ENCODE results near the gene BBLN. TPM values are rescaled to one million over a fixed set of nuclear protein-coding genes. Genes with fewer than 3 reads are reported as not detected.
"Not testable (repeated sequence)": the region's sequence is repeated elsewhere in the genome, so short reads cannot be mapped to it uniquely, and the experiment has no call there.

BBLN gene
- polyA plus RNA-seq, 4 donors: 33.1 to 65.4 (median 38.4) TPM

DNA sequence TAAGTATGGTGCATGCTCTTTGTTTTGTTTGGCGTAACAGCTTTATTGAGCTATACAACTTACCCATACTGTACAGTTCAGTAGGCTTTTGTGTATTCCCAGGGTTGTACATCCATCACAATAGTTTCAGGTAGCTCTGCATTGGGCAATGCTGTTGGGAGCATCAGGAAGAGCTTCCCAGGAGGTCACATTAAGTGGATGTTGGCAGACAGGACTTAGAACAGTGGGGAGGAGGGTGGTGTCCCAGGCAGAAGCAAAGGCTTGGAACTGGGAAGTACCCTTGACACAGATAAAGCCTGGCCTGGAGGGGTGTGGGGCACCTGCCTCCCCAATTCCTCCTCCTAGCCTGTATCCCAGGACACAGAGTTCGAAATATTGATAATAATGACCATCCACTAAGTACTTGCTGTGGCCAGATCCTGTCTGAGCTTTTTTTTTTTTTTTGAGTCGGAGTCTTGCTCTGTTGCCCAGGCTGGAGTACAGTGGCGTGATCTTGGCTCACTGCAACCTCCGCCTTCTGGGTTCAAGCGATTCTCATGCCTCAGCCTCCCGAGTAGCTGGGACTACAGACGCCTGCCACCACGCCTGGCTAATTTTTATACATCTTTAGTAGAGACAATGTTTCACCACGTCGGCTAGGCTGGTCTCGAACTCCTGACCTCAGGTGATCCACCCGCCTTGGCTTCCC lies 1.3 kb downstream of the BBLN start:
- DNase-seq (ENCODE audit: low read depth in 4 of 4, low spot score in 3 of 4): no peak

DNA sequence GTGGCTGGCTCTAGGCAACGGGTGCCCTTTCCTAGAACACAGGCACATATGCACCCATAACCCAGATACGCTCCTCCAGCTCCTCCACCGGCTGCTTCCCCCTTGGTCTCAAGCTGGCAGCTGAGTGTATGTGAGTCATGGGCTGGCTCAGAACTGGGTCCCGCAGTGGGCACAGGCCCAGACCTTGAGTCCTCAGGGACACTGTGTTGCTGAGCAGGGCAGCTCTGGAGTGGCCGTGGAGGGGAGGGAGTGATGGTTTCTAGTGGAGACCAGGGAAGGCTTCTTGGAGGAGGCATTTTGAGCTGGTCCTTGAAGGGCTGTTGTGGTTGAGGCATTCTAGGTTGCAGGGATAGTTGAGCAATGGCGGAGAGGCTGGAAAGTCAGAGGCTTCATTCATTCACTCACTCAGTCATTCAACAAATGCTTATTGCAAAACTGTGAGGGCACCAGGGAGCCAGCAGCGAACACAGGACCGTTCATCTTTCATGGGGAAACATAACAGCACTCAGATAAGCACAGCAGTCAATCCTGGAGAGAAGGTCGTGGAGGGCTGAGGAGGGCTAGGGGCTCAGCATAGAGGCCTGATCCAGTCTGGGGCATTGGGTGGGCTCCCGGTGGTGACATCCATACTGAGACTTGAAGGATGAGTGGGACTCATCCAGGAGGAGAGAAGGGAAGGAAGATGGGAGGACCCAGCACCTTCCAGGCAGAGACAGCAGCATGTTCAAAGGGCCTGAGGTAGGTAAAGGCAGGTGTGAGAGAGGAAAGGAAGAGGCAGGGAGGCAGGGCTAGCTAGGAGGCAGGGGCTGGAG lies 2.4 kb downstream of the BBLN start:
- no peak for DNase-seq (ENCODE audit: low read depth in 4 of 4, low spot score in 3 of 4)

DNA sequence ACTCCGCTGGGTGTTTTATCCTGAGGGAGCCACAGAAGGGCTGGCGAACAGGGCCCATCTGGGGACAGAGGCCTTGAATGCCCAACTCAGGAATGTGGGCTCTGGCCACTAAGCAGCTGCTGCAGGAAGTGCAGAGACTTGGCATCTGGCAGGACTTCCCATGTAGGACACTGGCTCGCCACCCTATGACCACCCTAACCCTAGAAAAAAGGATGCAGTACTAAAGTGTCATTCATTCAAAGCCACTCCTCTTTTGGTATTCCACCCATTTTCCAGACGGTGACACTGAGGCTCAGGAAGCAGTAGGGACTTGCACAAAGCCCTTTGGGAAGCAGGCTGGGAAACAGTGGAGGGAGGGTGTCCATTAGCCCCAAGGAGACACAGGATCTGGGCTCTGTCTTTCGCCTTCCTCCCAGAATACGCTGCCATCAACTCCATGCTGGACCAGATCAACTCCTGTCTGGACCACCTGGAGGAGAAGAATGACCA lies 3.0 kb downstream of the BBLN start:
- no peak for DNase-seq (ENCODE audit: low read depth in 4 of 4, low spot score in 3 of 4)

- DNase-seq (ENCODE audit: low read depth in 4 of 4, low spot score in 3 of 4): no peak
These were observed 3.6 kb downstream of the BBLN start for GRCh38 chr9:128163523-128164306.

DNA sequence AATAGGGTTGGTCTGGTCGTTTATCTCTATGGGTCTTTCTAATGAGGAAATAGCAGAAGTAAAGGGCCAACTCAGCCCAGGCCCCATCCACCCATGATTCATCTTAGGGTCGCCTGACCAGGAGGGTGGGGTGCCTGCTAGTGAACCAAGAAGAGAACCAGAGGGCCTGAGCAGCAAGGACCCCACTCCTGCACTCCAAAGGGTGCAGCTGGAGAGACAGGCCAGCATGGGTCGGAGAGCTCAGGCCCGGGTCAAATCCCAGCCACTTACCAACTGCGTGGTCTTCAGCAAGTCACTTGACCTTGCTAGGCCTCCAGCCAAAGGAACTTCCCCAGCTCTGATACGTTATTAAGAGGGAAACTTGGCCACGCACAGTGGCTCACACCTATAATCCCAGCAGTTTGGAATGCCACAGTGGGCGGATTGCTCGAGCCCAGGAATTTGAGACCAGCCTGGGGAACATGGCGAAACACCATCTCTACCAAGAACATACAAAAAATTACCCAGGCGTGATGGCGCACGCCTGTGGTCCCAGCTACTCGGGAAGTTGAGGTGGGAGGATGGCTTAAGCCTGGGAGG lies 4.3 kb downstream of the BBLN start:
- DNase-seq (ENCODE audit: low read depth in 4 of 4, low spot score in 3 of 4): no peak

GRCh38 chr9:128166169-128166568 lies 6.1 kb downstream of the BBLN start:
- DNase-seq (ENCODE audit: low read depth in 4 of 4, low spot score in 3 of 4): no peak

DNA sequence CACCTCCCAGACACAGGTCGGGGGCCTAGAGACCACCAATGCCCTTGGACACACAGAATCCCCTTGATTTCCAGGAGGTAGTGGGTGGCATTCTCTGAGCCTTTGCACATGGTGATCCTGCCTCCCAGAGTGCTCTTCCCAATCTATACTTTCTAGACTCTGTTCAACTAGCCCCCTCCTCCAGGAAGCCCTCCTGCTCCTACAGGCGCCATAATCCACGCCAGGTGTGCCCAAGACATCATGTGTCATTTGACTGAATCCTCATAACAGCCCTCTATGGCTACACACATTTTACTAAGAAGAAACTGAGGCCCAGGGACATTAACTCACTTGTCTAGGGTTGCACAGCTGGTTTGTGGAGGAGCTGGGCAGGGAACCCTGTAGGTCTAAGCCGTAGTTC lies 7.1 kb downstream of the BBLN start:
- DNase-seq (ENCODE audit: low read depth in 4 of 4, low spot score in 3 of 4): no peak

GRCh38 chr9:128168731-128169308 lies 8.8 kb downstream of the BBLN start:
- DNase-seq (ENCODE audit: low read depth in 4 of 4, low spot score in 3 of 4): no peak

DNA sequence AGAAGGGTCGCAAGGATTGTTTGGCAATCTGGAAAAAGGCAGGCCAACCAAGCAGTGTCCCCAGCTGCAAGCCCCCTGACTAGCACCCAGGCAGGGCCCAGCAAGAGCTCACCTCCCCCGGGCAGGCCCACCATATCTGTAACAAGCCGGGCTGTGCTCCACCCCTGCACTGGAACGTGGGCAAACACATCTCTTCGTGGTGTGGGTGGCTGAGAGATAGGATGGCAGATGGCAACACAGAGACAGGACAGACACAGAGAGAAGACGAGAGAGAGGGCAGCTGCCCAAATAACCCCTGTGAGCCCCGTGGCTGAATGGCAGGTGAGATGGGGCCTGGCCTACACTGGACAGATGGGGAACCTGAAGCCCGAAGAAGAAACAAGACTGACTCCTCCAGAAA lies 9.4 kb downstream of the BBLN start:
- DNase-seq (ENCODE audit: low read depth in 4 of 4, low spot score in 3 of 4): no peak

- no peak for DNase-seq (ENCODE audit: low read depth in 4 of 4, low spot score in 3 of 4)
These were observed 9.9 kb downstream of the BBLN start for GRCh38 chr9:128169925-128170324.

- DNase-seq (ENCODE audit: low read depth in 4 of 4, low spot score in 3 of 4): no peak
These were observed 14.0 kb downstream of the BBLN start for GRCh38 chr9:128174062-128174461.

- no peak for DNase-seq (ENCODE audit: low read depth in 4 of 4, low spot score in 3 of 4)
These were observed 15.1 kb downstream of the BBLN start for GRCh38 chr9:128175102-128175563.

- DNase-seq (ENCODE audit: low read depth in 4 of 4, low spot score in 3 of 4): no peak
These were observed 15.7 kb downstream of the BBLN start for GRCh38 chr9:128175726-128176125.

GRCh38 chr9:128178806-128179431 lies 18.9 kb downstream of the BBLN start:
- DNase-seq (ENCODE audit: low read depth in 4 of 4, low spot score in 3 of 4): no peak

DNA sequence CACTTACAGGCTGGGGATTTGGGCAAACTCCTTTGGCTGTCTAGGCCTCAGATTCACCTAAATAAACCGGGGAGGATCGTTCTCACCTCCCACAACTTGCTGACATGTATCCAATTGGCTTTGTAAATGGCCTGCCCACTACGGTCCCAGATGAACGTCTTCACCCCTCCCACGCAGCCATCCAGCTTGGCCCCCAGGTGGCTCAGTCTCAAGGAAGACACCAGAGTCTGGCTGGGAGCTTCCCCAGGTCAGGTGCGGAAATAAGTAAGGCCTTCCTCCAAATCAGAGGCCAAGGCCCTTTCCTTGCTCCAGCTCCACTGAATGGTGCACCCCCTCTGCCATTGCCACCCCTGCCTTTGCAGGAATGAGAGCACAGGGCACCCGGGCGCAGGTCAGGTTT lies 19.9 kb downstream of the BBLN start:
- DNase-seq (ENCODE audit: low read depth in 4 of 4, low spot score in 3 of 4): no peak

- DNase-seq (ENCODE audit: low read depth in 4 of 4, low spot score in 3 of 4): no peak
These were observed 20.4 kb downstream of the BBLN start for GRCh38 chr9:128180447-128180846.

DNA sequence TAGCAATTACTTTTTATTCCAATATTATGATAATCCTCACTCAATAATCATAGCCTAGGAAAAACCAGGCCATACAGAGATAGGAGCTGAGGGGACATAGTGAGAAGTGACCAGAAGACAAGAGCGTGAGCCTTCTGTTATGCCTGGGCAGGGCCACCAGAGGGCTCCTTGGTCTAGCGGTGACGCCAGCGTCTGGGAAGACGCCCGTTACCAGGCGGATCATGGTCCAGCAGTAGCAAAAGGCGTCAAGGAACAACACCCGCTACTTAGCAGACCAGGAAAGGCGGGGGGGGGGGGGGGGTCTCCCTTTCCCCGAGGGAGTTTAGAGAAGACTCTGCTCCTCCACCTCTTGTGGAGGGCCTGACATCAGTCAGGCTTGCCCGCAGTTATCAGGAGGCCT lies 21.4 kb downstream of the BBLN start:
- DNase-seq (ENCODE audit: low read depth in 4 of 4, low spot score in 3 of 4): not testable (repeated sequence)

DNA sequence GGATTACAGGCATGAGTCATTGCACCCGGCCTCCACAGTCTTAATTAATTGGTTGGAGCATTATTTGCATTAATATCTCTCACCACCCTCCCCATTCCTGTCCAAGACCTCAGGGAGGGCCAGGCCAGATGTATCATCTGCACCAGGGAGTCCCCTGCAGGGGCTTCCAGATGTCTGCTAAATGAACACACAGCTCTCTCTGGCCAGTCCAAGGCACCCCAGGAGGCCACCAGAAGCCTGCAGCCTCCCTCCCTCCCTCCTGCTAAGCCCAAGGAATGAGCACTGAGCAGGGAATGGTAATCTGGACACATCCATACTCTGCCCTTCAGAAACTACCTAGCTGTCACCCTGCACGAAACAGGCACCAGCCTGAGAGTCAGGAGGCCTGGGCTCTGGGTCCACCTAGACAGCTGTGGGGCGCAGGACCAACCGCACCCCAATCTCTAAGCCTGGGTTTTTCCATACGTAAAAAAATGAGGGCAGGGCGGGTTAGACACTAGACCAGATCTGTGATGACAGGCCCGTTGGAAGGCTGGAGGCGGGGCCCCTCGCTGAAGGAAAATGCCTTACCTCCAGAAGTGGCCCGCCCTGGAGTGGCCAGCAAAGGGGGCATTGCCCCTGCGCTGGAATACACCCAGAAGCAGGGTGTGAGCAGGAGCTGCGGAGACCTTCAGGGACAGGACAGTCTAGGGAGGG lies 23.0 kb downstream of the BBLN start:
- no peak for DNase-seq (ENCODE audit: low read depth in 4 of 4, low spot score in 3 of 4)

Data from left renal pelvis (tissue), 4 donors.